Adipocyte (in vitro differentiated cells): ENCODE results near the gene PRRC2B.
"Not testable (repeated sequence)": the region's sequence is repeated elsewhere in the genome, so short reads cannot be mapped to it uniquely, and the experiment has no call there.

Source experiments
- DNase-seq: peaks from one replicate; pipeline ENCODE4 v3.0.0-alpha.2; 2015; ENCODE audit warnings: low read depth
- H3K27me3 ChIP-seq: replicated peaks from 2 replicates; pipeline ENCODE4 v1.7.0; 2013; ENCODE audit warnings: mild to moderate bottlenecking, low read length, moderate library complexity; ENCODE audit not compliant: control insufficient read depth, insufficient read depth
- H3K36me3 ChIP-seq: 2 replicates; pipeline ENCODE4 v1.7.0; 2013; ENCODE audit warnings: low read length, mild to moderate bottlenecking, moderate library complexity; ENCODE audit not compliant: control insufficient read depth, insufficient read depth, severe bottlenecking
- H3K4me1 ChIP-seq: 2 replicates; pipeline ENCODE4 v1.7.0; 2013; ENCODE audit warnings: mild to moderate bottlenecking, low read length, moderate library complexity; ENCODE audit not compliant: control insufficient read depth, insufficient read depth
- H3K4me3 ChIP-seq: 2 replicates; pipeline ENCODE4 v1.7.0; 2013; ENCODE audit warnings: mild to moderate bottlenecking, low read length, moderate library complexity
- H3K9ac ChIP-seq: 2 replicates; pipeline ENCODE4 v1.7.0; 2013; ENCODE audit warnings: mild to moderate bottlenecking, low read length, moderate library complexity
- H3K9me3 ChIP-seq: 2 replicates; pipeline ENCODE4 v1.7.0; 2013; ENCODE audit warnings: mild to moderate bottlenecking, low read length, moderate library complexity; ENCODE audit not compliant: control insufficient read depth

The PRRC2B gene

GRCh38 chr9:131513177-131513576 lies 119.3 kb downstream of the PRRC2B start:
- Histone ChIP-seq H3K4me1 (no peaks in the 10 kb centered on the region), H3K9me3 (no peaks in the 10 kb centered on the region), H3K27me3 (no peaks in the 10 kb centered on the region), H3K4me3 (no peak overlapping the region), H3K36me3 (peaks cover 70% of the 10 kb centered on the region), H3K9ac (no peak overlapping the region)
- DNase-seq, result no peak

DNA sequence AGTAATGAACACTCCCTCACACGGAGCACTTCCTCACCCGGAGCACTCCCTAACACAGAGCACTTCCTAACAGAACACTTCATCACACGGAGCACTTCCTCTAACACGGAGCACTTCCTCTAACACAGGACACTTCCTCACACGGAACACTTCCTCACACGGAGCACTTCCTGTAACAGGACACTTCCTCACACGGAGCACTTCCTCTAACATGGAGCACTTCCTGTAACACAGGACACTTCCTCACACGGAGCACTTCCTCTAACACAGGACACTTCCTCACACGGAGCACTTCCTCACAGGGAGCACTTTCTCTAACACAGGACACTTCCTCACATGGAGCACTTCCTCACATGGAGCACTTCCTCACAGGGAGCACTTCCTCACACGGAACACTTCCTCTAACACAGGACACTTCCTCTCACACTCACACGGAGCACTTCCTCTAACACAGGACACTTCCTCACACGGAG lies 121.7 kb downstream of the PRRC2B start:
- H3K4me3 ChIP-seq, result not testable (repeated sequence)
- H3K36me3 ChIP-seq, result peaks cover 78% of the 10 kb centered on the region

GRCh38 chr9:131516100-131516499 lies 122.2 kb downstream of the PRRC2B start:
- Histone ChIP-seq H3K4me3 (no peak overlapping the region), H3K9ac (no peak overlapping the region), H3K9me3 (no peaks in the 10 kb centered on the region), H3K36me3 (peaks cover 77% of the 10 kb centered on the region), H3K4me1 (no peaks in the 10 kb centered on the region), H3K27me3 (no peaks in the 10 kb centered on the region)
- DNase-seq, result no peak

More for the DNA sequence above, 121.7 kb downstream of the PRRC2B start:
- not testable (repeated sequence) for DNase-seq, H3K9me3 ChIP-seq, H3K4me1 ChIP-seq, H3K9ac ChIP-seq, H3K27me3 ChIP-seq

- Histone ChIP-seq H3K9ac (no peak overlapping the region), H3K27me3 (no peaks in the 10 kb centered on the region), H3K36me3 (peaks cover 77% of the 10 kb centered on the region), H3K4me1 (no peaks in the 10 kb centered on the region), H3K9me3 (no peaks in the 10 kb centered on the region), H3K4me3 (no peak overlapping the region)
- DNase-seq, result no peak
These were observed 123.0 kb downstream of the PRRC2B start for GRCh38 chr9:131516930-131517329.

DNA sequence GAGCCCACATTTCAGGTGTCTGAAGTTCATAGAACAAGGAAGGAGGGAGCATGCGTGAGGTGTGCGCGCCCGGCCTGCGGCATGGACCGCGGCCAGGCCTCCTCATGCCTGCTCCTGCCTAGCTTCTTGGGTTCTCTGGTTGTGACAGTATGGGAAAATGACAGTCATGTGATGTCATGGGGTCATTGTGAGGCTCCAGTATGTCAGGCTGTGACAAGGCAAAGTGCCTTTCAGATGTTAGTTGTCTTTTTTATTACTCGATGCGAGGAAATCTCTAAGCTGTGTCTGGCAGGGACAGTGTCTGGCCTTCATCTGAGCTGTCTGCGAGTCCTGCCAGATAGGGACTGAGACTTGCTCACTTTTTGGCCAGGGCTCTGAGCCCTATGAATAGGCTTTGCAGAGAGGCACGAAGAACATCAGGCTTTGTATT lies 123.9 kb downstream of the PRRC2B start:
- no peaks in the 10 kb centered on the region for H3K9me3 ChIP-seq
- no peaks in the 10 kb centered on the region for H3K27me3 ChIP-seq
- DNase-seq, result no peak
- H3K36me3 ChIP-seq, result peaks cover 76% of the 10 kb centered on the region
- no peak overlapping the region for H3K9ac ChIP-seq
- no peak overlapping the region for H3K4me3 ChIP-seq
- no peaks in the 10 kb centered on the region for H3K4me1 ChIP-seq

- no peaks in the 10 kb centered on the region for H3K4me1 ChIP-seq
- H3K27me3 ChIP-seq, result no peaks in the 10 kb centered on the region
- DNase-seq, result no peak
- H3K36me3 ChIP-seq, result peaks cover 79% of the 10 kb centered on the region
- no peak overlapping the region for H3K9ac ChIP-seq
- no peaks in the 10 kb centered on the region for H3K9me3 ChIP-seq
- H3K4me3 ChIP-seq, result no peak overlapping the region
These were observed 124.7 kb downstream of the PRRC2B start for GRCh38 chr9:131518553-131518952.

DNA sequence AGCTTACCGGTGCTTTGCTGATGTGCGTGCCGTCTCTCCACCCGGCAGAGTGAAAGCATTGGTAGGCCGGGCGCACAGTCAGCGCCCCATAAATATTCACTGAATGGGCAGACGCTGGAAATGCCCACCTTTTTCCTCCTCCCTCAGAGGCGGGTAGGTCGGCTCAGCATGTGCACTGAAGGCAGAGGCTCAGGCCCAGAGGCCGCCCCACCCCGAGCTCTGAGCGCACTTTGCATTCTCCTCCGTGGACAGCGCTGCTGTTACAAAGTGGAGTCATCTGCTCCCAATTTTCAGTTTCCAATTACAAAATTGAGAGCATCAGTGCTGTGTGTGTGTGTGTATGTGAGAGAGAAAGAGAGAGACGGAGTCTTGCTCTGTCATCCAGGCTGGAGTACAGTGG lies 126.6 kb downstream of the PRRC2B start:
- Histone ChIP-seq H3K9ac (no peak overlapping the region), H3K27me3 (no peaks in the 10 kb centered on the region), H3K4me1 (no peaks in the 10 kb centered on the region), H3K36me3 (peaks cover 86% of the 10 kb centered on the region), H3K4me3 (no peak overlapping the region), H3K9me3 (no peaks in the 10 kb centered on the region)
- DNase-seq, result no peak

GRCh38 chr9:131521203-131521602 lies 127.3 kb downstream of the PRRC2B start:
- Histone ChIP-seq H3K27me3 (no peaks in the 10 kb centered on the region), H3K4me1 (no peaks in the 10 kb centered on the region), H3K9me3 (no peaks in the 10 kb centered on the region), H3K9ac (no peak overlapping the region), H3K36me3 (peaks cover 85% of the 10 kb centered on the region), H3K4me3 (no peak overlapping the region)
- no peak for DNase-seq

DNA sequence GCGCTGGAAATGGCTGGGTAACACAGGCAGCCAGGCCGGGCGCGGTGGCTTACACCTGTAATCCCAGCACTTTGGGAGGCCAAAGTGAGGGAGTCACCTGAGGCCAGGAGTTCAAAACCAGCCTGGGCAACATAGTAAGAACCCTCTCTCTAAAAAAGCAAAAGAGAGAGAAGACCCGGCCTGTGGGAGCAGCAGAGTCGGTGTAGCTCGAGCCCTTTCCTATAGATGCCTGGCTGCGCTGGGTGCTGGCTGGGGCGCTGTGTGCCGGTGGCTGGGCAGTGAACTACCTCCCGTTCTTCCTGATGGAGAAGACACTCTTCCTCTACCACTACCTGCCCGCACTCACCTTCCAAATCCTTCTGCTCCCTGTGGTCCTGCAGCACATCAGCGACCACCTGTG lies 127.9 kb downstream of the PRRC2B start:
- Histone ChIP-seq H3K36me3 (peaks cover 85% of the 10 kb centered on the region), H3K4me3 (no peak overlapping the region), H3K27me3 (no peaks in the 10 kb centered on the region), H3K9me3 (no peaks in the 10 kb centered on the region), H3K4me1 (no peaks in the 10 kb centered on the region), H3K9ac (no peak overlapping the region)
- DNase-seq, result no peak

GRCh38 chr9:131522257-131523085 lies 128.6 kb downstream of the PRRC2B start:
- DNase-seq, result no peak
- H3K9ac ChIP-seq, result no peak overlapping the region
- no peak overlapping the region for H3K4me3 ChIP-seq
- H3K9me3 ChIP-seq, result no peaks in the 10 kb centered on the region
- no peaks in the 10 kb centered on the region for H3K27me3 ChIP-seq
- H3K36me3 ChIP-seq, result peaks cover 86% of the 10 kb centered on the region
- H3K4me1 ChIP-seq, result no peaks in the 10 kb centered on the region

GRCh38 chr9:131523086-131523388 lies 129.2 kb downstream of the PRRC2B start:
- Histone ChIP-seq H3K9ac (no peak overlapping the region), H3K4me1 (no peaks in the 10 kb centered on the region), H3K9me3 (no peaks in the 10 kb centered on the region), H3K4me3 (no peak overlapping the region), H3K36me3 (peaks cover 89% of the 10 kb centered on the region), H3K27me3 (no peaks in the 10 kb centered on the region)
- no peak for DNase-seq
